MM.1S (cell line): ENCODE measurements around the gene FBP2.
"Not testable (repeated sequence)": the region's sequence is repeated elsewhere in the genome, so short reads cannot be mapped to it uniquely, and the experiment has no call there.

Source experiments
- CTCF ChIP-seq: fragments of 300-600 bp; sonication (generic); IDR thresholded peaks from 2 replicates; pipeline ENCODE4 v1.5.1; 2016; ENCODE audit warnings: antibody characterized with exemption, low read length, mixed read lengths
- EZH2 ChIP-seq: fragments of 300-600 bp; sonication (generic); optimal IDR thresholded peaks from 2 replicates; pipeline ENCODE3; 2017; ENCODE audit warnings: low read depth, mild to moderate bottlenecking, antibody characterized with exemption, low read length, mixed read lengths
- EZH2phosphoT487 ChIP-seq: fragments of 300-600 bp; sonication (generic); IDR thresholded peaks from 2 replicates; pipeline ENCODE4 v1.6.1; 2018; ENCODE audit warnings: antibody characterized with exemption, low read length

GRCh38 chr9:94544335-94544734 is 49.3 kb downstream of the FBP2 start:
- not testable (repeated sequence) for TF ChIP-seq CTCF, EZH2, EZH2phosphoT487
